Stimulated activated CD4-positive, alpha-beta T cell treated with anti-CD3 and anti-CD28 coated beads, Interleukin-1b, Interleukin-23, amount 100 ng/mL, for 1 hour (primary cell): Measurements from ENCODE around the gene POLDIP3.
"Not testable (repeated sequence)": the region's sequence is repeated elsewhere in the genome, so short reads cannot be mapped to it uniquely, and the experiment has no call there.

Experiments
- DNase-seq, 2 donors: peaks; one replicate each; pipeline ENCODE4 v3.0.0-alpha.2; 2020; ENCODE audit warnings: low read depth in 2 of 2

The POLDIP3 gene

DNA sequence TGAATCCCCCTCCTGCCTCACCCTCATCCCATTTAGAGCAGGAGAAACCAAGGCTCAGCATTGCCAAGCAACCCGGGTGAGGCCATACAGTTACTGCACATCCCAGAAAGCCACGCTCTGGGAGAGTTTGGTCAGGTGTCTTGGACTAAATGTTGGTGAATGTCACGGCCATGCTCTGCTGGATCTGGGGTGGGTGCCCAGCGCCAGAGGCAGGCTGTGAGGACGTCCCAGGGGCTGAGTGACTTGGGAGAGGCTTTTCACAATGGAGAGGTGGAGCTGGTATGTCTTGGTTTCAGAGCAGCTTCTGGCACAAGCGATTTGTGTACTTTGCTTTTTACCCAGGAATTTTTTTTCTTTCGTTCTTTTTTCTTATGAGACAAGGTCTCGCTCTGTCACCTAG is 54.3 kb downstream of the POLDIP3 start:
- DNase-seq, result no peak

DNA sequence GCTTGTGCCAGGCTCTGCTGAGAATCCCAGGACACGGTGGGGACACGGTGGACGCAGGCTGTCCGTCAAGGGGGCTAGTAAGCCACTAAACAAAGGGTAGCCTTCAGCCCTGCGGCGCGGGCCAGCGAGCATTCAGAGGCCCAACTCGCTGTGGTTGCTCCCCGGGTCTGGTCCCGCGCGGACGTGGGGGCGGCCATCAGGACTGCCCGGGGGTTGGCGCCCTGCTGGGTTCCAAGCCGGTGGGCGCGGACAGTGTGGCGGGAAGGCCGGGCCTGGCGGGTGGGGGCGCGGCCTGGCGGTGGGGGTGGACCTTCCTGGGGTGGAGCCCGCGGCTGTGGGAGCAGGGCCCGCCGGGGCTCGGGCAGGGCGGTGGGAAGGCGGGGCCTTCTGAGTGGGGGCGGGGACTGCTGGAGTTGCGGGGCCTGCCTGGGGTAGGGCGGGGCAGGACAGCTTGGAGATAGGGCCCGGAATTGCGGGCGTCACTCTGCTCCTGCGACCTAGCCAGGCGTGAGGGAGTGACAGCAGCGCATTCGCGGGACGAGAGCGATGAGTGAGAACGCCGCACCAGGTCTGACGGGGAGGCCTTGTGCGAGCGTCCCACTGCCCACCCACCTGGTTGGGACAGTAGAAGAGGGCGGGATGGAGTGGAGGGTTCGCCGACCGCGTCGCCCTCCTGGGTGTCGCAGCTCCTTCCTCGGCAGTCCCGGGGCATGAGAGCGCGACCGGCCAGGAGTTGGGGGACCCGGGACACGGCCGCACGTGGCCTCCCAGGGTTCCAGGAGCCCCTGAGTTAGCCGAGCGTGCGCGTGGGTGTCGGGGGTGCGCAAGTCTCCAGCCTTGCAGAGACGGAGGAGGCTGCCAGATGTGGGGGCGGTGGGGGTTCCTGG is 61.0 kb downstream of the POLDIP3 start, which contains the start of gene SERHL2:
SERHL2 (plus strand) TSS at position 482 of the 887 bp plus-strand sequence; CDS start at position 547, 65 bp downstream.
- DNase-seq, result peak; percentile 69 to 81

DNA sequence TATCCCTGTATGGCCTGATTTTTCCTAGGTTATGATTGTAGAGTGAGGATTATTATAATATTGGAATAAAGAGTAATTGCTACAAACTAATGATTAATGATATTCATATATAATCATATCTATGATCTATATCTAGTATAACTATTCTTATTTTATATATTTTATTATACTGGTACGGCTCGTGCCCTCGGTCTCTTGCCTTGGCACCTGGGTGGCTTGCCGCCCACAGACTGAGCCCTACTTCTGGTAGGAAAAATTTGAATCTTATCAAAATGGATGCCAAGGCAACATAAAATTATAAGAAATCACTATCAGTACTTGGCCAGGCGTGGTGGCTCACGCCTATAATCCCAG is 62.4 kb downstream of the POLDIP3 start:
- DNase-seq, result not testable (repeated sequence)

DNA sequence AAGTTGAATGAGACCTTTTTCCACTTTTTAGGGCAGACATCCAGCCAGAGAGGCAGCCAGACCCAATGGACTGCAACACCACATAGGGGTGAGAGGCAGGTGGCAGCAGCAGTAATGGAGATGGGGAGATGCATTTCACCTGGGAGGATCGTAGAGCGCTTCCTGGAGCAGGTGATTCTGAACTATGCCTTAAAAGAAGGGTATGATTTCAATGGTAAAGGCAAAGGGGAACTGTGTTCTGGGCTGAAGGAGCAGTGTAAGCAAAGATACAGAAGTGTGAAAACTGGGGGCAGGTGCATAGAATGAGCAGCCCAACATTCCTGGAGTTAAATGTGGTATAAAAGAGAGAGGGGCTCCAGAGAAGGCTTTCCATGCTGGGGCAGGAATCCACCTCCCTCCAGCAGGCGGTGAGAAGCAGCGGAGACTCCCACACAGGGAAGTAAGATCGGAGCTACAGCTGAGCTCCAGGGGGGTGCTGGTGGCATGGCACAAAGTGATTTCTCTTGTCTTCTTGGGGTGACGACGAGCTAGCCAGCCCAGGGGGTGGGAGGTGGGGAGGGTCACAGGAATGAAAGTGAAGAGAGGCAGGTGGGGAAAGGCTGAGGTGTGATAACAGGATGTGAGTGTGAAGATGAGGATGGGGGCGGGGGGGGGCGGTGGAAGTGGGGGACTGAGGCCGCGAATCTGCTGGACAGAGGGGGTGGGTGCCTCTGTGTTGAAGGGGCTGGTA is 65.2 kb downstream of the POLDIP3 start:
- DNase-seq, result no peak

DNA sequence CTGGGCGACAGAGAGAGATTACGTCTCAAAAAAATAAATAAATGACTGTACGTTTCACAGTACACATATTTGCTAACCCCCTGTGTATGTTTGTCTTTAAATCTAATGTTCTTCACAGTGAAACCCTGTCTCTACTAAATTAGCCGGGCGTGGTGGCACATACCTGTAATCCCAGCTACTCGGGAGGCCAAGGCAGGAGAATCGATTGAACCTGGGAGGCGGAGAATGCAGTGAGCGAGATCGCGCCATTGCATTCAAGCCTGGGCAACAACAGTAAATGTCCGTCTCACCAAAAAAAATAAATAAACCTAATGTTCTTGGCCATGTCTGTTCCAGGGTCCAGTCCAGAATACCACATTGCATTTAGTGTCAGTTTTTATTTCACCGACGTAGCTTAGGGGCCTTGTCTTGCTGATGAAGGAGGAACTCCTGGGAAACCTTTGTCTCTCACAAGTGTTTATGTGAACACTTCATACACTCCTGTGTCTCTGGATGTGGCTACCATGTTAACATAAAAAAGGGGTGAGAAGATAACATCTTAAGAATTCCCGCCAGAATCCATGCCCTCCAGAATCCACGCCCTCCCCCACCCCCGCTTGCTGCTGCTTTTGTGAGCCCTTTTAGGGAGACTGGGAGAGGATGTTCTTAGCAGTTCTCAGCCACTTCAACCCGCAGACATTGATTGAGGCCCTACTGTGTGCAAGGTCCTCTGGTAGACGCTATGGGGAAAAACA is 65.9 kb downstream of the POLDIP3 start:
- DNase-seq, result no peak

DNA sequence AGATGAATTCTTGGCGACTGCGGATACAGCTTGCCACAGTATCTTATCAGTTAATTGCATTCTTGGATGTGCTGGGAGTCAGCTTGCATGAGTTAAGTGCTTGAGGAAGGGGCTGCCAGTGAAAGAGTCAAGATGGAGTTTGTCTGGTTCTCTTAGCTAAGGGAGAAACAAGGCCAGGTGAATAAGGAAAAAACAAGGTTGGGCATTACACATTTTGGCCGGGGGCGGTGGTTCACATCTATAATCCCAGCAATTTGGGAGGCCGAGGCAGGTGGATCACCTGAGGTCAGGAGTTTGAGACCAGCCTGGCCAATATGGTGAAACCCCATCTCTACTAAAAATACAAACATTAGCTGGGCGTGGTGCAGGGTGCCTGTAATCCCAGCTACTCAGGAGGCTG is 66.6 kb downstream of the POLDIP3 start:
- DNase-seq, result not testable (repeated sequence)

DNA sequence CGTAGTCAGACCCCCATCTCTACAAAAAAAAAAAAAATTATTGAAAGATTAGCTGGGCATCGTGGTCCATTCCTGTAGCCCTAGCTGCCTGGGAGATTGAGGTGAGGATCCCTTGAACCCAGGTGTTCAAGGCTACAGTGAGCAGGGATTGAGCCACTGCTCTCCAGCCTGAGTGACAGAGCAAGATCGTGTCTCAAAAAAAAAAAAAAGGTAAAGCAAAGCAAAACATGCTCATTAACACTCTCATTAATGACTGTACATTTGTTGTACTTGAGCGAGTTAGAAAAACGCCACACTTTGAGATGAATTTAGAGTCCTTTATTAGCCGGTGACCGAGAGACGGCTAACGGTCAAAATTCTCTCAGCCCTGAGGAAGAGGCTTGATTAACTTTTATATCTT is 67.1 kb downstream of the POLDIP3 start:
- DNase-seq, result no peak

DNA sequence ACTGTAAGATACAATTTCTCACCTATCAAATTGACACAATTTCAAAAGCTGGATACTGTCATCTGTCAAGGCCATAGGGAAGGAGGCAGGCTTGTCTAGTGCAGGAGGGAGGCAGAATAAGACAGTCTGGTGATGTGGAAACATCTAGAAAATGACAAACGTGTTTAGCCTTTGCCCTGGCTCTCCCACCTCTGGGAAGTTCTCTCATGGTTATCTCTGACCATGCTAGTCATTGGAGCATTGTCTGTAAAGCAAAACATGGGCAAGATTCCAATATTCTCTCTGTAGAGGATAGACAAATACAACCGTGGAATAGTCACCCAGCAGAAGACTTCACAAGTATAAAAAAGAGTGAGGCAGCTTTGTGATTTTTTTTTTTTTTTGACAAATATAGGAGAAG is 70.0 kb downstream of the POLDIP3 start:
- DNase-seq, result no peak

DNA sequence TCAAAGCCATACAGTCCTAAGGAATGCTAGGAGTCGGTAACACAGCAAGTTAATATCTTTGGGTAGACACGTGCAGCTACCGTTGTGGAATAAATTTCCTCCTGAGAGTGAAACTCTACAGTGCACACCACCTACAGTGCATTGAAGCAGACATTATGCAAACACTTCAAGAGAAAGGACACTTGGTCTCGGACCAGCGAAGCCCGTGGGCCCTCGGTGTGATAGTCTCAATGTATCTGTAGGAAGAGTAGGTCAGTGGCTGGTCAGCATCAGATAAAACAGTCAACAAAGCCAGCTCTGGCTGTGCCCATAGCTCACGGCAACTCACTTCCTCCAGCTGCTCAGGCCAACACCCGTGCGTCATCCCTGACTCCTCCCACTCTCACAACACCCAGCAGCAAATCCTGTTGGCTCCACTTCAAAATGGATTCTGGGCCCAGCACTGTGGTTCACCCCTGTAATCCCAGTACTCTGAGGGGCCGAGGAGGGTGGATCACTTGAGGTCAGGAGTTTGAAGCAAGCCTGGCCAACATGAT is 75.4 kb downstream of the POLDIP3 start:
- not testable (repeated sequence) for DNase-seq

DNA sequence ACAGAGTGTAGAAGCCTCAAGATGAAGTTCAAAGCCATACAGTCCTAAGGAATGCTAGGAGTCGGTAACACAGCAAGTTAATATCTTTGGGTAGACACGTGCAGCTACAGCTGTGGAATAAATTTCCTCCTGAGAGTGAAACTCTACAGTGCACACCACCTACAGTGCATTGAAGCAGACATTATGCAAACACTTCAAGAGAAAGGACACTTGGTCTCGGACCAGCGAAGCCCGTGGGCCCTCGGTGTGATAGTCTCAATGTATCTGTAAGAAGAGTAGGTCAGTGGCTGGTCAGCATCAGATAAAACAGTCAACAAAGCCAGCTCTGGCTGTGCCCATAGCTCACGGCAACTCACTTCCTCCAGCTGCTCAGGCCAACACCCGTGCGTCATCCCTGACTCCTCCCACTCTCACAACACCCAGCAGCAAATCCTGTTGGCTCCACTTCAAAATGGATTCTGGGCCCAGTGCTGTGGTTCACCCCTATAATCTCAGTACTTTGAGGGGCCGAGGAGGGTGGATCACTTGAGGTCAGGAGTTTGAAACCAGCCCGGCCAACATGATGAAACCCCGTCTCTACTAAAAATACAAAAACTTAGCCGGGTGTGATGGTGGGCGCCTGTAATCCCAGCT is 77.4 kb downstream of the POLDIP3 start:
- DNase-seq, result not testable (repeated sequence)

DNA sequence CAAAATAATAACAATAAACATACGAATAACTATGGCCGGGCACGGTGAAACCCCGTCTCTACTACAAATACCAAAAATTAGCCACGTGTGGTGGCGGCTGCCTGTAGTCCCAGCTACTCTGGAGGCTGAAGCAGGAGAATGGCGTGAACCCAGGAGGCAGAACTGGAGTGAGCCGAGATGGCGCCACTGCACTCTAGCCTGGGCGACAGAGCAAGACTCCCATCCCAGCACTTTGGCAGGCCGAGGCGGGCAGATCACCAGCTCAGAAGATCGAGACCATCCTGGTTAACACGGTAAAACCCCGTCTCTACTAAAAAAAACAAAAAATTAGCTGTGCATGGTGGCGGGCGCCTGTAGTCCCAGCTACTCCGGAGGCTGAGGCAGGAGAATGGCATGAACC is 78.0 kb downstream of the POLDIP3 start:
- DNase-seq, result not testable (repeated sequence)

DNA sequence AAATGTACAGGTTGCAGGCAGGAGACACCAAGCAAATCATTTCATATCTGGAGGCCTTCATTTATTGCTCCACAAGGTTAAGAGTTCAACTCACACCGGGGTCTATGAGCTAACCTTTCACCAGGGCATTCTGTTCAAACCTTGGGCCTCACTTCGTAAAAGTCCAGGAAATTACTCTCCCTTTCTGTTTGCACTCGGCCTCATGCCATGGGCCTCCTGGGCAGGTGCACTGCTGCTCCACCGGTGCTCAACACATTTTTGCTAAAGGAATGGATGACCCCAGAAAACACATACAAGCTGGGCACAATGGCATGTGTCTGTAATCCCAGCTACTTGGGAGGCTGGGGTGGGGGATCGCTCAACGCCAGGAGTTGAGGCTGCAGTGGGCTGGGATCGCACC is 78.5 kb downstream of the POLDIP3 start:
- no peak for DNase-seq

DNA sequence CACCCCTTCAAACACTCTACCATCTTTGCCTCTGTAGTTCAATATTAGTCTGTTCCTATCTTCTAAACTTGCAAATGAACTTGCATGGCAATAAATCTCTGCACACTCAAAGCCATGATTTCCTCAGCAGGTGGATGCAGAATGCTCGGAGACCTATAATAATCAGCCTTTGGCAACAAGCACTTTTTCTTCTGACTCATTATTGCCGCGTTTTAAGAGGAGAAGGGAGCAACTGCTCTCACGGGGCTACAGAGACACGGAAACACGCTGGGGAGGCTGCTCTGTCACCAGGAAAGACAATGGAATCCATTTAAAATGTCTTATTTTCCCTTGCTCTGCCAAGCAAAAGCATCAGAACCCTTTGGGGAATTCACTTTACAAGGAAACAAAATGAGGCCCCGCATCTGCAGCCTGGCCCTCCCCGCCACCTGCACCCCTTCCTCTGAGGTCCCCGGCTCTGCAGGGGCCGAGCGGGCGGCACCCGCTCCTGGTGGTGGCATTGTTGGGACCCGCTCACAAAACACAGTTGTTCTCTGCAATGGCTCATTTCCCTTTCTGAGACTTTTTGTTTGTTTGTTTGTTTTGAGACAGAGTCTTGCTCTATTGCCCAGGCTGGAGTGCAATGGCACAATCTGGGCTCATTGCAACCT is 79.5 kb downstream of the POLDIP3 start:
- not testable (repeated sequence) for DNase-seq
